ENCODE measurements around the gene LMF1. TPM values are rescaled to one million over a fixed set of nuclear protein-coding genes. Genes with fewer than 3 reads are reported as not detected.
A peak's percentile ranks its signal among the peaks of the same experiment; 100 is the strongest.

LMF1 gene
- total RNA-seq, 1 donor from 2014 or later, result 26.2 TPM

DNA sequence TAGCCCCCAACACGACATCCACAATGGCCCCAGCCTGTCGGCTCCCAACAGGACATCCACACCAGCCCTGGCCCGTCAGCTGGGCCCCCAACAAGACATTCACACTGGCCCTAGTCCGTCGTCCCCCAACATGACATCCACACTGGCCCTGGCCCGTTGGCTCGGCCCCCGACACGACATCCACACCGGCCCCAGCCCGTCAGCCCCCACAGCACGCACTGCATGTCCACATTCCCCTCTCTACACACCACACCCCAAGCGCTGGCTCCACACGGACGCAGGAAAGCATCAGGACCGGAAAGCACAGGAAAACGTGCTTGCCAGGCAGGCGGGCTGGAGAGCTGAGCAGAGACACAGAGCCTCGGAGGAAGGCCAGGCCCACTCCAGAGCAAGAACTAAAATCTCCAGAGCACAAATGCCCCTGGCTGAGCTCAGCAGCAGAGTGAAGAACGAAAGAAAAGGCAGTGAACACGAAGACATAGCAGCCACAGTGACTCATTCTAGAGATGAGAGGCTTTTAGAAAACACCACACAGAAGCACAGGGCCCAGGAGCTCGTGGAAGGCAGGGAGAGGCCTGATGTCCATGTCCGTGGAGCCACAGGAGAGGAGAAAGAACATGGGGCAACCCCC, 50.6 kb downstream of the LMF1 start:
- no peak overlapping the region for H3K4me3 Mint-ChIP-seq (ENCODE audit: low read depth)
- peaks cover 31% of the 10 kb centered on the region for H3K36me3 Mint-ChIP-seq (ENCODE audit: insufficient read depth)

GRCh38 chr16:919658-920050, 51.1 kb downstream of the LMF1 start:
- Mint-ChIP-seq H3K27ac (peak overlapping the region; percentile 62), H3K27me3 (no peaks in the 10 kb centered on the region), H3K4me3 (ENCODE audit: low read depth) (no peak overlapping the region), H3K36me3 (ENCODE audit: insufficient read depth) (peaks cover 30% of the 10 kb centered on the region), H3K9me3 (ENCODE audit: low read depth) (peaks cover 9% of the 10 kb centered on the region), H3K4me1 (ENCODE audit: low read depth) (peaks cover 9% of the 10 kb centered on the region)
- no peak for TF ChIP-seq CTCF (IDR thresholded peaks at IDR 0.05; ENCODE audit: unreplicated experiment)
- DNase-seq (ENCODE audit: low spot score, unreplicated experiment), result no peak

More for the DNA sequence above, 50.6 kb downstream of the LMF1 start:
- Mint-ChIP-seq H3K4me1 (ENCODE audit: low read depth) (peaks cover 9% of the 10 kb centered on the region), H3K9me3 (ENCODE audit: low read depth) (peaks cover 9% of the 10 kb centered on the region), H3K27me3 (no peaks in the 10 kb centered on the region), H3K27ac (peak overlapping the region; percentile 62)
- TF ChIP-seq CTCF (IDR thresholded peaks at IDR 0.05; ENCODE audit: unreplicated experiment), result no peak
- DNase-seq (ENCODE audit: low spot score, unreplicated experiment), result no peak

GRCh38 chr16:918741-919657, 51.8 kb downstream of the LMF1 start:
- Mint-ChIP-seq H3K36me3 (ENCODE audit: insufficient read depth) (peaks cover 26% of the 10 kb centered on the region), H3K4me1 (ENCODE audit: low read depth) (peaks cover 9% of the 10 kb centered on the region), H3K4me3 (ENCODE audit: low read depth) (no peak overlapping the region), H3K9me3 (ENCODE audit: low read depth) (peaks cover 8% of the 10 kb centered on the region), H3K27ac (peak overlapping the region; percentile 66), H3K27me3 (no peaks in the 10 kb centered on the region)
- DNase-seq (ENCODE audit: low spot score, unreplicated experiment), result no peak
- no peak for TF ChIP-seq CTCF (IDR thresholded peaks at IDR 0.05; ENCODE audit: unreplicated experiment)

DNA sequence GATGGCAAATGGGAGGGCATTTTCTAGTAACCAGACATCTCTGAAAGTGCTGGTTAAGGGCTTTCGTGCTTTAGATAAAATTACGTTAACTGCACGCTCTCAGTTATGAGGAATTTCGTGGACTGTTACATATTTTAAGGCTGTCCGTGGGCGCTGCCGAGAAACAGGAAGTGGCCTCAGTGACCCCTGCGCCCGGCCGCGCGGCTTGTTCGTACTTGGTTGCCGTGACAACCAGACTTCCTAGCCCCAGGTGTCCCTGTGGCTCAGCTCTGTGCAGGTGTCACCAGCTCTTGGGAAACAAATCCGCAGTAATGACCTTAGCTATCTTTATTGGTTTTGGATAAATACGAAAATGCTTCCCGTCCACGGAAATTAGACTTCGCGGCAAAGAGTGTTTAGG, 52.7 kb downstream of the LMF1 start:
- peak overlapping the region; percentile 33 for H3K4me3 Mint-ChIP-seq (ENCODE audit: low read depth)
- peaks cover 9% of the 10 kb centered on the region for H3K4me1 Mint-ChIP-seq (ENCODE audit: low read depth)
- peaks cover 4% of the 10 kb centered on the region for H3K9me3 Mint-ChIP-seq (ENCODE audit: low read depth)
- peak overlapping the region; percentile 66 for H3K27ac Mint-ChIP-seq
- no peak for TF ChIP-seq CTCF (IDR thresholded peaks at IDR 0.05; ENCODE audit: unreplicated experiment)
- no peaks in the 10 kb centered on the region for H3K27me3 Mint-ChIP-seq
- peaks cover 20% of the 10 kb centered on the region for H3K36me3 Mint-ChIP-seq (ENCODE audit: insufficient read depth)
- DNase-seq (ENCODE audit: low spot score, unreplicated experiment), result no peak

- no peak for TF ChIP-seq CTCF (IDR thresholded peaks at IDR 0.05; ENCODE audit: unreplicated experiment)
- Mint-ChIP-seq H3K4me3 (ENCODE audit: low read depth) (no peak overlapping the region), H3K27ac (peak overlapping the region; percentile 66), H3K9me3 (ENCODE audit: low read depth) (peaks cover 4% of the 10 kb centered on the region), H3K4me1 (ENCODE audit: low read depth) (peaks cover 9% of the 10 kb centered on the region), H3K27me3 (no peaks in the 10 kb centered on the region), H3K36me3 (ENCODE audit: insufficient read depth) (peaks cover 20% of the 10 kb centered on the region)
- no peak for DNase-seq (ENCODE audit: low spot score, unreplicated experiment)
These were observed 53.2 kb downstream of the LMF1 start for GRCh38 chr16:917591-918061.

All from progenitor cell of endocrine pancreas (in vitro differentiated cells).